K562 (cell line): ENCODE measurements around the gene ACOT4. TPM values are rescaled to one million over a fixed set of nuclear protein-coding genes. Genes with fewer than 3 reads are reported as not detected.
A peak's percentile ranks its signal among the peaks of the same experiment; 100 is the strongest.

Experiments used
- ELF2 ChIP-seq: fragments of 250-450 bp; sonication (Bioruptor Pico); IDR thresholded peaks from 2 replicates; pipeline ENCODE4 v1.5.0; 2021; ENCODE audit warnings: mild to moderate bottlenecking
- GABPA ChIP-seq: fragments of 200-800 bp; sonication (Bioruptor generic); conservative IDR thresholded peaks from 2 replicates; pipeline ENCODE4 v1.6.1; 2016; ENCODE audit warnings: low read depth, missing genetic modification characterization, missing compliant biosample characterization
- GTF2B ChIP-seq: IDR thresholded peaks from 2 replicates; pipeline ENCODE4 v1.6.1; 2011; ENCODE audit not compliant: insufficient read length; ENCODE audit errors: extremely low read depth
- MYBL2 ChIP-seq, 2 experiments: fragments of 450-650 bp in 1 of 2; sonication (generic) in 1 of 2; formaldehyde crosslinking in 1 of 2; IDR thresholded peaks; 2 replicates each; pipeline versions ENCODE4 v1.6.1 to v1.8.1; 2017 to 2022; ENCODE audit warnings: borderline replicate concordance in 1 of 2, inconsistent platforms in 1 of 2, low read depth in 1 of 2, mild to moderate bottlenecking in 1 of 2, missing genetic modification reagents in 1 of 2, moderate library complexity in 1 of 2
- PRMT5 ChIP-seq: sonication (generic); formaldehyde crosslinking; IDR thresholded peaks from 2 replicates; pipeline ENCODE4 v1.5.0; 2020; ENCODE audit warnings: missing genetic modification reagents
- RBBP5 ChIP-seq: fragments of 200-600 bp; sonication (generic); IDR thresholded peaks from 2 replicates; pipeline ENCODE4 v1.6.1; 2012; ENCODE audit warnings: borderline replicate concordance, mild to moderate bottlenecking, low read length, control low read depth, inconsistent platforms; ENCODE audit not compliant: insufficient read depth, poor library complexity, severe bottlenecking
- RBM17 ChIP-seq: fragments of 200-400 bp; formaldehyde crosslinking; IDR thresholded peaks from 2 replicates; pipeline ENCODE4 v1.6.1; 2017; ENCODE audit warnings: low read depth, mild to moderate bottlenecking, low read length, borderline replicate concordance
- SMARCA4 ChIP-seq: fragments of 450-650 bp; IDR thresholded peaks from 2 replicates; pipeline ENCODE4 v1.6.1; 2016
- ZNF217 ChIP-seq: sonication (generic); formaldehyde crosslinking; IDR thresholded peaks from 2 replicates; pipeline ENCODE4 v1.8.0; 2022; ENCODE audit warnings: mild to moderate bottlenecking, missing genetic modification reagents
- polyA plus RNA-seq, 8 experiments: library from polyadenylated mRNA; depleted of rRNA in 4 of 8; stranded (reverse) in 5 of 8; unstranded in 3 of 8; fragments of >200 nt; fragmentation: Nextera tagmentation in 2 of 8; fragmentation: Illumina TruSeq in 1 of 8; extraction: Ambion mirVana in 2 of 8; extraction: Trizol in 1 of 8; gene quantifications; 2 replicates each; pipeline versions ENCODE4 v1.2.1 to v1.2.3, GENCODE V29; 2011 to 2014; ENCODE audit warnings: inconsistent platforms in 1 of 8, missing spikeins in 1 of 8
- total RNA-seq, 7 experiments: library from RNA; depleted of rRNA in 6 of 7; stranded (reverse); fragments of >200 nt in 6 of 7; fragmentation: Illumina TruSeq in 2 of 7; extraction: Trizol in 2 of 7; gene quantifications; 2 replicates each; pipeline versions ENCODE4 v1.2.1 to v1.2.3, GENCODE V29; 2011 to 2021; ENCODE audit warnings: low replicate concordance in 1 of 7
- TF ChIP-seq, protein P1 (sequence below): fragments of 450-650 bp; IDR thresholded peaks from 2 replicates; pipeline ENCODE4 v1.6.1; 2016; ENCODE audit warnings: mild to moderate bottlenecking, moderate library complexity

ACOT4 gene
- total and polyA plus RNA-seq, 9 of the 15 experiments (the other 6 are each of a cell fraction or from before 2014, with no cell fraction given), result not detected

DNA sequence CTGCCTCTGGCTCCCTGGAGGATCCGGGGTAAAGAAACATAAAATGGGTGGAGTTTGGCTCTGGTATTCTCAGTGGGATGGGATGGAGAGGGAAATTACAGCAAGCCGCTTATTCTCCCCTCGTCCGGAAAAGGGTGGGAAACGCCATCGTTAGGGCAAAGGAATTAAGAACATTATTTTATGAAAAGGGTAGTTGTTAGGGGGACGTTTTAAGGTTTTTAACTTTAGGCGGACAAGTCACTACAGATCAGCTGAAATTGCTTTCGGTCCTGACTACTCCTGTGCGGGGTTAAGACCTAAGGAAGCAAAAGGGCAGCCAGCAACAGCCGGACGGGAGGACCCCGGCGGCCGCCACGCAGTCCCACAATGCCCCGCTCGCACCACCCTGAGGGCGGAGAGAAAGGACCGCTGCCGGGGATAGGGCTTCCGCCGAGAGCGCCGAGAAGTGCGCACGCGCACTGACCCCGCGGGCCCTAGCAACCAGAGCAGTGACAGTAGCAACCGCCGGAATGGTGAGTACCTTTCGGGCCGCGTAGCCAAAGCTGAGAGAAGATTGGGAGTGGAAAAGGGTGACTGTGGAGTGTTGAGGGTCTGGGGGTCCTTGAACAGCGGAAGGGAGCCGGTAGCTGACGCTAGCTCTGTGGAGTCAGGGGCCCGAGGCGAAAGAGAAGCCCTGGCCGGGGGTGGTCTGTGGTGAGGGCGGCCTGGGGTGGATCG is 53.0 kb downstream of the ACOT4 start, which contains the start of gene DNAL1 (continued):
- TF ChIP-seq GABPA, result peak; percentile 76
- TF ChIP-seq PRMT5 (CRISPR knock-in tag), result no peak
- 0 out of 2 replicates have a peak, but pooled peaks have one; percentile 50 for TF ChIP-seq ELF2 (CRISPR knock-in tag)
- no peak for TF ChIP-seq GTF2B
- no peak for TF ChIP-seq MYBL2 (IDR thresholded peaks at IDR 0.05; ENCODE audit: low read depth)
- no peak for TF ChIP-seq MYBL2 (CRISPR knock-in tag; IDR thresholded peaks at IDR 0.05; ENCODE audit: borderline replicate concordance)
- TF ChIP-seq ZNF217, result no peak
- peak; percentile 56 for TF ChIP-seq RBBP5
- TF ChIP-seq RBM17, result no peak
- TF ChIP-seq SMARCA4, result no peak
- TF ChIP-seq, protein P1, sequence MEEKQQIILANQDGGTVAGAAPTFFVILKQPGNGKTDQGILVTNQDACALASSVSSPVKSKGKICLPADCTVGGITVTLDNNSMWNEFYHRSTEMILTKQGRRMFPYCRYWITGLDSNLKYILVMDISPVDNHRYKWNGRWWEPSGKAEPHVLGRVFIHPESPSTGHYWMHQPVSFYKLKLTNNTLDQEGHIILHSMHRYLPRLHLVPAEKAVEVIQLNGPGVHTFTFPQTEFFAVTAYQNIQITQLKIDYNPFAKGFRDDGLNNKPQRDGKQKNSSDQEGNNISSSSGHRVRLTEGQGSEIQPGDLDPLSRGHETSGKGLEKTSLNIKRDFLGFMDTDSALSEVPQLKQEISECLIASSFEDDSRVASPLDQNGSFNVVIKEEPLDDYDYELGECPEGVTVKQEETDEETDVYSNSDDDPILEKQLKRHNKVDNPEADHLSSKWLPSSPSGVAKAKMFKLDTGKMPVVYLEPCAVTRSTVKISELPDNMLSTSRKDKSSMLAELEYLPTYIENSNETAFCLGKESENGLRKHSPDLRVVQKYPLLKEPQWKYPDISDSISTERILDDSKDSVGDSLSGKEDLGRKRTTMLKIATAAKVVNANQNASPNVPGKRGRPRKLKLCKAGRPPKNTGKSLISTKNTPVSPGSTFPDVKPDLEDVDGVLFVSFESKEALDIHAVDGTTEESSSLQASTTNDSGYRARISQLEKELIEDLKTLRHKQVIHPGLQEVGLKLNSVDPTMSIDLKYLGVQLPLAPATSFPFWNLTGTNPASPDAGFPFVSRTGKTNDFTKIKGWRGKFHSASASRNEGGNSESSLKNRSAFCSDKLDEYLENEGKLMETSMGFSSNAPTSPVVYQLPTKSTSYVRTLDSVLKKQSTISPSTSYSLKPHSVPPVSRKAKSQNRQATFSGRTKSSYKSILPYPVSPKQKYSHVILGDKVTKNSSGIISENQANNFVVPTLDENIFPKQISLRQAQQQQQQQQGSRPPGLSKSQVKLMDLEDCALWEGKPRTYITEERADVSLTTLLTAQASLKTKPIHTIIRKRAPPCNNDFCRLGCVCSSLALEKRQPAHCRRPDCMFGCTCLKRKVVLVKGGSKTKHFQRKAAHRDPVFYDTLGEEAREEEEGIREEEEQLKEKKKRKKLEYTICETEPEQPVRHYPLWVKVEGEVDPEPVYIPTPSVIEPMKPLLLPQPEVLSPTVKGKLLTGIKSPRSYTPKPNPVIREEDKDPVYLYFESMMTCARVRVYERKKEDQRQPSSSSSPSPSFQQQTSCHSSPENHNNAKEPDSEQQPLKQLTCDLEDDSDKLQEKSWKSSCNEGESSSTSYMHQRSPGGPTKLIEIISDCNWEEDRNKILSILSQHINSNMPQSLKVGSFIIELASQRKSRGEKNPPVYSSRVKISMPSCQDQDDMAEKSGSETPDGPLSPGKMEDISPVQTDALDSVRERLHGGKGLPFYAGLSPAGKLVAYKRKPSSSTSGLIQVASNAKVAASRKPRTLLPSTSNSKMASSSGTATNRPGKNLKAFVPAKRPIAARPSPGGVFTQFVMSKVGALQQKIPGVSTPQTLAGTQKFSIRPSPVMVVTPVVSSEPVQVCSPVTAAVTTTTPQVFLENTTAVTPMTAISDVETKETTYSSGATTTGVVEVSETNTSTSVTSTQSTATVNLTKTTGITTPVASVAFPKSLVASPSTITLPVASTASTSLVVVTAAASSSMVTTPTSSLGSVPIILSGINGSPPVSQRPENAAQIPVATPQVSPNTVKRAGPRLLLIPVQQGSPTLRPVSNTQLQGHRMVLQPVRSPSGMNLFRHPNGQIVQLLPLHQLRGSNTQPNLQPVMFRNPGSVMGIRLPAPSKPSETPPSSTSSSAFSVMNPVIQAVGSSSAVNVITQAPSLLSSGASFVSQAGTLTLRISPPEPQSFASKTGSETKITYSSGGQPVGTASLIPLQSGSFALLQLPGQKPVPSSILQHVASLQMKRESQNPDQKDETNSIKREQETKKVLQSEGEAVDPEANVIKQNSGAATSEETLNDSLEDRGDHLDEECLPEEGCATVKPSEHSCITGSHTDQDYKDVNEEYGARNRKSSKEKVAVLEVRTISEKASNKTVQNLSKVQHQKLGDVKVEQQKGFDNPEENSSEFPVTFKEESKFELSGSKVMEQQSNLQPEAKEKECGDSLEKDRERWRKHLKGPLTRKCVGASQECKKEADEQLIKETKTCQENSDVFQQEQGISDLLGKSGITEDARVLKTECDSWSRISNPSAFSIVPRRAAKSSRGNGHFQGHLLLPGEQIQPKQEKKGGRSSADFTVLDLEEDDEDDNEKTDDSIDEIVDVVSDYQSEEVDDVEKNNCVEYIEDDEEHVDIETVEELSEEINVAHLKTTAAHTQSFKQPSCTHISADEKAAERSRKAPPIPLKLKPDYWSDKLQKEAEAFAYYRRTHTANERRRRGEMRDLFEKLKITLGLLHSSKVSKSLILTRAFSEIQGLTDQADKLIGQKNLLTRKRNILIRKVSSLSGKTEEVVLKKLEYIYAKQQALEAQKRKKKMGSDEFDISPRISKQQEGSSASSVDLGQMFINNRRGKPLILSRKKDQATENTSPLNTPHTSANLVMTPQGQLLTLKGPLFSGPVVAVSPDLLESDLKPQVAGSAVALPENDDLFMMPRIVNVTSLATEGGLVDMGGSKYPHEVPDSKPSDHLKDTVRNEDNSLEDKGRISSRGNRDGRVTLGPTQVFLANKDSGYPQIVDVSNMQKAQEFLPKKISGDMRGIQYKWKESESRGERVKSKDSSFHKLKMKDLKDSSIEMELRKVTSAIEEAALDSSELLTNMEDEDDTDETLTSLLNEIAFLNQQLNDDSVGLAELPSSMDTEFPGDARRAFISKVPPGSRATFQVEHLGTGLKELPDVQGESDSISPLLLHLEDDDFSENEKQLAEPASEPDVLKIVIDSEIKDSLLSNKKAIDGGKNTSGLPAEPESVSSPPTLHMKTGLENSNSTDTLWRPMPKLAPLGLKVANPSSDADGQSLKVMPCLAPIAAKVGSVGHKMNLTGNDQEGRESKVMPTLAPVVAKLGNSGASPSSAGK, result peak; percentile 75; the same call in 1 of the 2 replicates
